OCI-LY3 (cell line): ENCODE measurements around the gene TMEM259.

Source experiments
- H2AFZ ChIP-seq: fragments of 200-600, 300-600 bp; shearing (Covaris generic); 2 replicates; pipeline ENCODE4 v1.6.0; 2014; ENCODE audit warnings: antibody characterized with exemption, low read depth, low read length
- H3K27ac ChIP-seq: fragments of 200-600, 300-600 bp; sonication (generic); 2 replicates; pipeline ENCODE4 v1.5.1; 2014; ENCODE audit warnings: mild to moderate bottlenecking, low read length, moderate library complexity, mixed read lengths
- H3K27me3 ChIP-seq: fragments of 200-600, 300-600 bp; sonication (generic); 2 replicates; pipeline ENCODE4 v1.6.1; 2014; ENCODE audit warnings: low read depth, low read length, mixed read lengths
- H3K36me3 ChIP-seq: fragments of 200-600, 300-600 bp; sonication (generic); replicated peaks from 2 replicates; pipeline ENCODE3; 2014; ENCODE audit warnings: low read depth, low read length, mixed read lengths
- H3K4me1 ChIP-seq: fragments of 300-600, 200-600 bp; sonication (generic); 2 replicates; pipeline ENCODE4 v1.6.1; 2014; ENCODE audit warnings: low read length, mixed read lengths
- H3K4me2 ChIP-seq: fragments of 200-600, 300-600 bp; sonication (generic); 2 replicates; pipeline ENCODE4 v1.6.1; 2014; ENCODE audit warnings: low read length, mixed read lengths
- H3K4me3 ChIP-seq: fragments of 300-600, 200-600 bp; sonication (generic); 2 replicates; pipeline ENCODE4 v1.5.1; 2014; ENCODE audit warnings: antibody characterized with exemption, mild to moderate bottlenecking, low read length, moderate library complexity
- H3K79me2 ChIP-seq: fragments of 300-600, 200-600 bp; shearing (Covaris generic); 2 replicates; pipeline ENCODE4 v1.6.1; 2014; ENCODE audit warnings: mild to moderate bottlenecking, low read length, mixed read lengths
- H3K9ac ChIP-seq: fragments of 300-600, 200-600 bp; shearing (Covaris generic); 2 replicates; pipeline ENCODE4 v1.6.0; 2014; ENCODE audit warnings: mild to moderate bottlenecking, low read length, moderate library complexity
- H3K9me3 ChIP-seq: fragments of 200-600, 300-600 bp; shearing (Covaris generic); 2 replicates; pipeline ENCODE4 v1.6.1; 2014; ENCODE audit warnings: low read length, mixed read lengths; ENCODE audit not compliant: insufficient read depth
- H4K20me1 ChIP-seq: fragments of 200-600, 300-600 bp; sonication (generic); 2 replicates; pipeline ENCODE4 v1.6.1; 2016; ENCODE audit warnings: low read length, mixed read lengths; ENCODE audit not compliant: insufficient read depth
- EZH2phosphoT487 ChIP-seq: fragments of 200-600 bp; shearing (Covaris generic); IDR thresholded peaks from 2 replicates; pipeline ENCODE4 v1.6.1; 2018; ENCODE audit warnings: antibody characterized with exemption, mixed run types, low read depth
- TF ChIP-seq, protein P1 (sequence below): fragments of 200-600, 300-600 bp; sonication (generic); IDR thresholded peaks from 2 replicates; pipeline ENCODE4 v1.5.1; 2014; ENCODE audit warnings: antibody characterized with exemption, low read length, low read depth

TMEM259 gene

DNA sequence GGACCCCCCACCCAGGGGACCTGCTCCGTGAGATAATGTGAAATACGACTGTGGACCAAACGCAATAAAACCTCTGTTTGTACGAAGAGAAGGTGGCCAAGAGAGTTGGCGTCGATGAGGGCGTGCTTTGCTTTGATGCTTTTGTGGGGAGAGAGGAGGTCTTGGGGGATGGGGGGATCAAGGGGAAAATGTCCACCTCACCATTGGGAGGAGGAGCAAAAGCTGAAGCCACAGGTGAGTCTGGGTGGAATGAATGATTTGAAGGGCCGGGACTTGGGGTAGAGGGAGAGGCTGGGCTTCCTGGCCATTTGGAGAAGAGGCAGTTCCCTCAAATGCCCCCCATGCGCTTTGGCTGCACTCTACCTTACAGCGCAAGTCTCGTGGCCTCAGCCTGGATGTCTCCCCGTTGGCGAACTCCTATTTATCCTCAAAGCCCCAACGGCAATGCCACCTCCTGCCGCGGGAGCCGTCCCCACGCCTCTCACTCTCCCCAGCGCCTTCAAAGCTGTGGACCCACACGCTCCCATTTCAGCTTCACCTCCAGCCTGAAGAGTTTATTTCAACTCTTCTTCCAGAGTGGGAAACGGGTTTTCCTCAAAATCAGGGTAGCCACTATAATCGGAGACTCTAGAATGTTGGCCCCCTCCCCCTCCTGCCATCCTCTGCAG lies 18.2 kb upstream of the TMEM259 start:
- Histone ChIP-seq H3K79me2 (peaks cover 22% of the 10 kb centered on the region; the same call in 1 of the 2 replicates), H2AFZ (no peak overlapping the region), H4K20me1 (peaks cover 5% of the 10 kb centered on the region; the same call in 1 of the 2 replicates), H3K4me3 (peak overlapping the region; percentile 82), H3K4me2 (peak overlapping the region; percentile 81), H3K36me3 (peaks cover 24% of the 10 kb centered on the region), H3K4me1 (peaks cover 41% of the 10 kb centered on the region), H3K27ac (peak overlapping the region; percentile 92), H3K9ac (peak overlapping the region; percentile 73), H3K27me3 (no peaks in the 10 kb centered on the region), H3K9me3 (no peaks in the 10 kb centered on the region)
- TF ChIP-seq EZH2phosphoT487, result no peak
- TF ChIP-seq, protein P1, sequence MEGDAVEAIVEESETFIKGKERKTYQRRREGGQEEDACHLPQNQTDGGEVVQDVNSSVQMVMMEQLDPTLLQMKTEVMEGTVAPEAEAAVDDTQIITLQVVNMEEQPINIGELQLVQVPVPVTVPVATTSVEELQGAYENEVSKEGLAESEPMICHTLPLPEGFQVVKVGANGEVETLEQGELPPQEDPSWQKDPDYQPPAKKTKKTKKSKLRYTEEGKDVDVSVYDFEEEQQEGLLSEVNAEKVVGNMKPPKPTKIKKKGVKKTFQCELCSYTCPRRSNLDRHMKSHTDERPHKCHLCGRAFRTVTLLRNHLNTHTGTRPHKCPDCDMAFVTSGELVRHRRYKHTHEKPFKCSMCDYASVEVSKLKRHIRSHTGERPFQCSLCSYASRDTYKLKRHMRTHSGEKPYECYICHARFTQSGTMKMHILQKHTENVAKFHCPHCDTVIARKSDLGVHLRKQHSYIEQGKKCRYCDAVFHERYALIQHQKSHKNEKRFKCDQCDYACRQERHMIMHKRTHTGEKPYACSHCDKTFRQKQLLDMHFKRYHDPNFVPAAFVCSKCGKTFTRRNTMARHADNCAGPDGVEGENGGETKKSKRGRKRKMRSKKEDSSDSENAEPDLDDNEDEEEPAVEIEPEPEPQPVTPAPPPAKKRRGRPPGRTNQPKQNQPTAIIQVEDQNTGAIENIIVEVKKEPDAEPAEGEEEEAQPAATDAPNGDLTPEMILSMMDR, result no peak

GRCh38 chr19:1037621-1038064 lies 16.7 kb upstream of the TMEM259 start:
- no peaks in the 10 kb centered on the region for H3K9me3 ChIP-seq
- peak overlapping the region; percentile 73 for H3K9ac ChIP-seq
- H4K20me1 ChIP-seq, result peaks cover 5% of the 10 kb centered on the region; the same call in 1 of the 2 replicates
- H3K27ac ChIP-seq, result peak overlapping the region; percentile 92
- peaks cover 28% of the 10 kb centered on the region for H3K79me2 ChIP-seq
- no peak overlapping the region for H2AFZ ChIP-seq
- H3K27me3 ChIP-seq, result no peaks in the 10 kb centered on the region
- H3K4me1 ChIP-seq, result peaks cover 41% of the 10 kb centered on the region
- TF ChIP-seq EZH2phosphoT487, result no peak
- TF ChIP-seq, protein P1, result no peak
- H3K36me3 ChIP-seq, result peaks cover 30% of the 10 kb centered on the region
- H3K4me3 ChIP-seq, result peak overlapping the region; percentile 82
- H3K4me2 ChIP-seq, result peak overlapping the region; percentile 81

GRCh38 chr19:1035998-1036621 lies 15.2 kb upstream of the TMEM259 start:
- H3K4me3 ChIP-seq, result no peak overlapping the region
- no peak overlapping the region for H2AFZ ChIP-seq
- H3K4me2 ChIP-seq, result no peak overlapping the region
- no peaks in the 10 kb centered on the region for H3K9me3 ChIP-seq
- peaks cover 36% of the 10 kb centered on the region for H3K4me1 ChIP-seq
- peak overlapping the region; percentile 92 for H3K27ac ChIP-seq
- H3K79me2 ChIP-seq, result peaks cover 34% of the 10 kb centered on the region
- peaks cover 4% of the 10 kb centered on the region; the same call in 1 of the 2 replicates for H4K20me1 ChIP-seq
- H3K9ac ChIP-seq, result no peak overlapping the region
- TF ChIP-seq, protein P1, result peak; percentile 23; the same call in 1 of the 2 replicates
- no peak for TF ChIP-seq EZH2phosphoT487
- H3K36me3 ChIP-seq, result peaks cover 31% of the 10 kb centered on the region
- no peaks in the 10 kb centered on the region for H3K27me3 ChIP-seq

- Histone ChIP-seq H3K4me3 (no peak overlapping the region), H3K79me2 (peaks cover 63% of the 10 kb centered on the region), H3K27ac (no peak overlapping the region), H3K4me1 (peaks cover 16% of the 10 kb centered on the region), H4K20me1 (peaks cover 30% of the 10 kb centered on the region), H3K36me3 (peaks cover 46% of the 10 kb centered on the region), H3K9ac (no peak overlapping the region), H2AFZ (no peak overlapping the region), H3K27me3 (no peaks in the 10 kb centered on the region), H3K9me3 (no peaks in the 10 kb centered on the region), H3K4me2 (no peak overlapping the region)
- TF ChIP-seq, protein P1, result no peak
- TF ChIP-seq EZH2phosphoT487, result no peak
Observed at GRCh38 chr19:1032264-1032867, 11.4 kb upstream of the TMEM259 start.
